ENCODE results near the gene ACTG1.

Gene ACTG1

GRCh38 chr17:81464586-81464985 is 48.0 kb downstream of the ACTG1 start:
- no peak for DNase-seq (ENCODE audit: low read depth, low spot score)

GRCh38 chr17:81463506-81463905 is 49.1 kb downstream of the ACTG1 start:
- DNase-seq (ENCODE audit: low read depth, low spot score): no peak

GRCh38 chr17:81462506-81463125 is 50.0 kb downstream of the ACTG1 start:
- DNase-seq (ENCODE audit: low read depth, low spot score): no peak

- no peak for DNase-seq (ENCODE audit: low read depth, low spot score)
Observed at GRCh38 chr17:81461607-81462500, 50.7 kb downstream of the ACTG1 start.

GRCh38 chr17:81460856-81461460 is 51.6 kb downstream of the ACTG1 start:
- DNase-seq (ENCODE audit: low read depth, low spot score): no peak

Data from brain pericyte (primary cell).